Panc1 (cell line): Measurements from ENCODE around the gene STK32C.
"Not testable (repeated sequence)": the region's sequence is repeated elsewhere in the genome, so short reads cannot be mapped to it uniquely, and the experiment has no call there.

Source experiments
- REST ChIP-seq, 2 experiments: IDR thresholded peaks; 2 replicates each; pipeline ENCODE4 v1.6.1; 2011 to 2012; ENCODE audit warnings: low read depth in 2 of 2, control low read depth in 1 of 2, low read length in 1 of 2, mild to moderate bottlenecking in 1 of 2, moderate library complexity in 1 of 2; ENCODE audit not compliant: insufficient read depth in 1 of 2
- TF ChIP-seq, protein P1 (sequence below): fragments of 450-650 bp; IDR thresholded peaks from 2 replicates; pipeline ENCODE4 v1.5.1; 2017; ENCODE audit warnings: mild to moderate bottlenecking

- TF ChIP-seq, protein P1, sequence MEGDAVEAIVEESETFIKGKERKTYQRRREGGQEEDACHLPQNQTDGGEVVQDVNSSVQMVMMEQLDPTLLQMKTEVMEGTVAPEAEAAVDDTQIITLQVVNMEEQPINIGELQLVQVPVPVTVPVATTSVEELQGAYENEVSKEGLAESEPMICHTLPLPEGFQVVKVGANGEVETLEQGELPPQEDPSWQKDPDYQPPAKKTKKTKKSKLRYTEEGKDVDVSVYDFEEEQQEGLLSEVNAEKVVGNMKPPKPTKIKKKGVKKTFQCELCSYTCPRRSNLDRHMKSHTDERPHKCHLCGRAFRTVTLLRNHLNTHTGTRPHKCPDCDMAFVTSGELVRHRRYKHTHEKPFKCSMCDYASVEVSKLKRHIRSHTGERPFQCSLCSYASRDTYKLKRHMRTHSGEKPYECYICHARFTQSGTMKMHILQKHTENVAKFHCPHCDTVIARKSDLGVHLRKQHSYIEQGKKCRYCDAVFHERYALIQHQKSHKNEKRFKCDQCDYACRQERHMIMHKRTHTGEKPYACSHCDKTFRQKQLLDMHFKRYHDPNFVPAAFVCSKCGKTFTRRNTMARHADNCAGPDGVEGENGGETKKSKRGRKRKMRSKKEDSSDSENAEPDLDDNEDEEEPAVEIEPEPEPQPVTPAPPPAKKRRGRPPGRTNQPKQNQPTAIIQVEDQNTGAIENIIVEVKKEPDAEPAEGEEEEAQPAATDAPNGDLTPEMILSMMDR, result peak; percentile 90
- TF ChIP-seq REST (IDR thresholded peaks at IDR 0.05; ENCODE audit: insufficient read depth in 1 of 2, low read depth in 2 of 2, low read length in 1 of 2), result not testable (repeated sequence)
Measured at GRCh38 chr10:132352462-132353308, 44.9 kb upstream of the STK32C start.
